ENCODE data around the gene ENTPD2. TPM values are rescaled to one million over a fixed set of nuclear protein-coding genes. Genes with fewer than 3 reads are reported as not detected.

Gene ENTPD2
- total and polyA plus RNA-seq, 2 experiments from 2014 or later: 1.8 to 1.9 TPM

GRCh38 chr9:137014166-137014565 is 39.7 kb downstream of the ENTPD2 start:
- peaks cover 2% of the 10 kb centered on the region for H3K27me3 Mint-ChIP-seq (ENCODE audit: insufficient read depth, low read depth, poor library complexity)
- Histone ChIP-seq H3K4me3 (no peak overlapping the region), H3K27me3 (ENCODE audit: insufficient read depth) (no peaks in the 10 kb centered on the region), H4K20me1 (replicated peaks; ENCODE audit: insufficient read depth) (no peaks in the 10 kb centered on the region), H3K79me2 (replicated peaks; ENCODE audit: insufficient read depth) (no peaks in the 10 kb centered on the region), H2AFZ (no peak overlapping the region), H3K27ac (ENCODE audit: low read depth) (no peak overlapping the region), H3K36me3 (ENCODE audit: insufficient read depth) (no peaks in the 10 kb centered on the region), H3F3A (replicated peaks; ENCODE audit: low read depth) (no peaks in the 10 kb centered on the region), H3K4me2 (no peak overlapping the region), H3K9me2 (ENCODE audit: insufficient read depth) (no peaks in the 10 kb centered on the region), H3K4me1 (ENCODE audit: insufficient read depth) (no peaks in the 10 kb centered on the region)
- H3K36me3 Mint-ChIP-seq (ENCODE audit: low read depth): peaks cover 2% of the 10 kb centered on the region; the same call in 1 of the 3 replicates
- DNase-seq (ENCODE audit: low spot score) (no peak), ATAC-seq (no peak)
- no peak overlapping the region for H3K27ac Mint-ChIP-seq
- H3K9me3 Mint-ChIP-seq: no peaks in the 10 kb centered on the region
- H3K4me3 Mint-ChIP-seq: no peak overlapping the region
- TF ChIP-seq POLR2AphosphoS5 (IDR thresholded peaks at IDR 0.05; ENCODE audit: low read depth) (no peak), JUNB (IDR thresholded peaks at IDR 0.05; ENCODE audit: unreplicated experiment) (no peak), EZH2phosphoT487 (IDR thresholded peaks at IDR 0.05; ENCODE audit: unreplicated experiment) (no peak), EZH2 (IDR thresholded peaks at IDR 0.05; ENCODE audit: low read depth, unreplicated experiment) (no peak), CTCF (conservative IDR thresholded peaks at IDR 0.05; ENCODE audit: low read depth in 2 of 2) (no peak)
- TF ChIP-seq, protein P1, sequence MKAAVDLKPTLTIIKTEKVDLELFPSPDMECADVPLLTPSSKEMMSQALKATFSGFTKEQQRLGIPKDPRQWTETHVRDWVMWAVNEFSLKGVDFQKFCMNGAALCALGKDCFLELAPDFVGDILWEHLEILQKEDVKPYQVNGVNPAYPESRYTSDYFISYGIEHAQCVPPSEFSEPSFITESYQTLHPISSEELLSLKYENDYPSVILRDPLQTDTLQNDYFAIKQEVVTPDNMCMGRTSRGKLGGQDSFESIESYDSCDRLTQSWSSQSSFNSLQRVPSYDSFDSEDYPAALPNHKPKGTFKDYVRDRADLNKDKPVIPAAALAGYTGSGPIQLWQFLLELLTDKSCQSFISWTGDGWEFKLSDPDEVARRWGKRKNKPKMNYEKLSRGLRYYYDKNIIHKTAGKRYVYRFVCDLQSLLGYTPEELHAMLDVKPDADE (IDR thresholded peaks at IDR 0.05): no peak
- H3K4me1 Mint-ChIP-seq: no peaks in the 10 kb centered on the region

DNA sequence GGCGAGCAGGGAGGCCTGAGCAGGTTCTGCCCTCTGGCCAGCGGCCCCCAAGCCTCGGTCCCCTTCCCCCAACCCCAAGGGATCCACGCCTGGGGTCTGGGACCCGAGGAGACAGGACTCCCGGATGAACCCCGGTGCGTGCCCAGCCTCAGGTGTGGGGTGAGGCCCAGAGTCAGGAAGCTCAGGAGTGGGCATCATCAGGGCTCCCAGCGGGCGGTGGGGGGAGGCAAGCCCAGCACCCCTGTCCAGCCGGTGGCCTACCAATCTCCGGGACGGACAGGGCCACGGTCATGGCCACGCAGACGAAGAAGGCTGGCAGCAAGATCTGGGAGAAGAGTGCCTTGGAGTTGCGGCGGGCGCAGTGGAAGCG is 40.3 kb downstream of the ENTPD2 start:
- no peak overlapping the region for H3K4me3 Mint-ChIP-seq
- H3K36me3 Mint-ChIP-seq (ENCODE audit: low read depth): peaks cover 2% of the 10 kb centered on the region; the same call in 1 of the 3 replicates
- no peaks in the 10 kb centered on the region for H3K9me2 ChIP-seq (ENCODE audit: insufficient read depth)
- H3K9me3 Mint-ChIP-seq: no peaks in the 10 kb centered on the region
- H3K4me1 Mint-ChIP-seq: no peaks in the 10 kb centered on the region
- H3K79me2 ChIP-seq (replicated peaks; ENCODE audit: insufficient read depth): no peaks in the 10 kb centered on the region
- H3K27ac Mint-ChIP-seq: no peak overlapping the region
- no peaks in the 10 kb centered on the region for H3K27me3 ChIP-seq (ENCODE audit: insufficient read depth)
- no peaks in the 10 kb centered on the region for H3F3A ChIP-seq (replicated peaks; ENCODE audit: low read depth)
- H3K4me2 ChIP-seq: no peak overlapping the region
- H4K20me1 ChIP-seq (replicated peaks; ENCODE audit: insufficient read depth): no peaks in the 10 kb centered on the region
- no peak overlapping the region for H3K4me3 ChIP-seq
- no peak for DNase-seq (ENCODE audit: low spot score)
- H3K36me3 ChIP-seq (ENCODE audit: insufficient read depth): no peaks in the 10 kb centered on the region
- peak; percentile 10 for ATAC-seq
- no peak overlapping the region for H3K27ac ChIP-seq (ENCODE audit: low read depth)
- peaks cover under 1% of the 10 kb centered on the region for H3K27me3 Mint-ChIP-seq (ENCODE audit: insufficient read depth, low read depth, poor library complexity)
- no peak for TF ChIP-seq EZH2 (IDR thresholded peaks at IDR 0.05; ENCODE audit: low read depth, unreplicated experiment)
- no peak for TF ChIP-seq ZNF331 (CRISPR knock-in tag; IDR thresholded peaks at IDR 0.05; ENCODE audit: low read depth)
- no peak for TF ChIP-seq JUNB (IDR thresholded peaks at IDR 0.05; ENCODE audit: unreplicated experiment)
- no peak for TF ChIP-seq EZH2phosphoT487 (IDR thresholded peaks at IDR 0.05; ENCODE audit: unreplicated experiment)
- no peak for TF ChIP-seq REST (IDR thresholded peaks at IDR 0.05; ENCODE audit: unreplicated experiment)
- TF ChIP-seq, protein P1 (IDR thresholded peaks at IDR 0.05): no peak
- TF ChIP-seq STAT1 (IDR thresholded peaks at IDR 0.05; ENCODE audit: unreplicated experiment): no peak
- TF ChIP-seq POLR2AphosphoS5 (IDR thresholded peaks at IDR 0.05; ENCODE audit: low read depth): no peak
- no peaks in the 10 kb centered on the region for H3K4me1 ChIP-seq (ENCODE audit: insufficient read depth)
- no peak overlapping the region for H2AFZ ChIP-seq
